UCSD-AML1 (cell line): ENCODE data around the gene AASS.

ENCODE experiments used
- DNase-seq: peaks from one replicate; lab custom pipeline; 2025; ENCODE audit not compliant: unreplicated experiment; lab: John Stamatoyannopoulos, UW

Gene AASS

GRCh38 chr7:122123746-122124145 is 20.3 kb downstream of the AASS start:
- DNase-seq, result no peak

- DNase-seq, result no peak
Measured at GRCh38 chr7:122118757-122119156, 25.3 kb downstream of the AASS start.

GRCh38 chr7:122103064-122103463 is 41.0 kb downstream of the AASS start:
- no peak for DNase-seq

GRCh38 chr7:122100021-122100420 is 44.0 kb downstream of the AASS start:
- no peak for DNase-seq

- no peak for DNase-seq
Measured at GRCh38 chr7:122095642-122096041, 48.4 kb downstream of the AASS start.

- no peak for DNase-seq
Measured at GRCh38 chr7:122094549-122094948, 49.5 kb downstream of the AASS start.

- peak; percentile 7 for DNase-seq
Measured at GRCh38 chr7:122092964-122093797, 50.9 kb downstream of the AASS start.

- DNase-seq, result no peak
Measured at GRCh38 chr7:122082670-122083069, 61.4 kb downstream of the AASS start.

GRCh38 chr7:122082160-122082559 is 61.9 kb downstream of the AASS start:
- DNase-seq, result no peak

GRCh38 chr7:122073635-122074034 is 70.4 kb downstream of the AASS start:
- no peak for DNase-seq

GRCh38 chr7:122072924-122073599 is 71.0 kb downstream of the AASS start:
- DNase-seq, result no peak

GRCh38 chr7:122072272-122072671 is 71.8 kb downstream of the AASS start:
- DNase-seq, result no peak

- no peak for DNase-seq
Measured at GRCh38 chr7:122070834-122071233, 73.2 kb downstream of the AASS start.

- DNase-seq, result no peak
Measured at GRCh38 chr7:122070062-122070461, 74.0 kb downstream of the AASS start.

- no peak for DNase-seq
Measured at GRCh38 chr7:122068999-122069398, 75.0 kb downstream of the AASS start.

GRCh38 chr7:122068046-122068445 is 76.0 kb downstream of the AASS start:
- DNase-seq, result no peak

GRCh38 chr7:122067077-122067476 is 77.0 kb downstream of the AASS start:
- no peak for DNase-seq

GRCh38 chr7:122064971-122065370 is 79.1 kb downstream of the AASS start:
- no peak for DNase-seq

GRCh38 chr7:122063146-122063545 is 80.9 kb downstream of the AASS start:
- no peak for DNase-seq

- no peak for DNase-seq
Measured at GRCh38 chr7:122059542-122059941, 84.5 kb downstream of the AASS start.

GRCh38 chr7:122056977-122057376 is 87.1 kb downstream of the AASS start:
- DNase-seq, result no peak

GRCh38 chr7:122055073-122055472 is 89.0 kb downstream of the AASS start:
- DNase-seq, result no peak
